Activated CD8-positive, alpha-beta memory T cell treated with anti-CD3 and anti-CD28 coated beads, Interleukin-2, amount 50 U/mL, for 24 hours (primary cell): ENCODE data around the gene ZBTB11.
"Not testable (repeated sequence)": the region's sequence is repeated elsewhere in the genome, so short reads cannot be mapped to it uniquely, and the experiment has no call there.

Experiments
- DNase-seq: peaks from one replicate; pipeline ENCODE4 v3.0.0-alpha.2; 2020; ENCODE audit errors: extremely low read depth

The ZBTB11 gene

DNA sequence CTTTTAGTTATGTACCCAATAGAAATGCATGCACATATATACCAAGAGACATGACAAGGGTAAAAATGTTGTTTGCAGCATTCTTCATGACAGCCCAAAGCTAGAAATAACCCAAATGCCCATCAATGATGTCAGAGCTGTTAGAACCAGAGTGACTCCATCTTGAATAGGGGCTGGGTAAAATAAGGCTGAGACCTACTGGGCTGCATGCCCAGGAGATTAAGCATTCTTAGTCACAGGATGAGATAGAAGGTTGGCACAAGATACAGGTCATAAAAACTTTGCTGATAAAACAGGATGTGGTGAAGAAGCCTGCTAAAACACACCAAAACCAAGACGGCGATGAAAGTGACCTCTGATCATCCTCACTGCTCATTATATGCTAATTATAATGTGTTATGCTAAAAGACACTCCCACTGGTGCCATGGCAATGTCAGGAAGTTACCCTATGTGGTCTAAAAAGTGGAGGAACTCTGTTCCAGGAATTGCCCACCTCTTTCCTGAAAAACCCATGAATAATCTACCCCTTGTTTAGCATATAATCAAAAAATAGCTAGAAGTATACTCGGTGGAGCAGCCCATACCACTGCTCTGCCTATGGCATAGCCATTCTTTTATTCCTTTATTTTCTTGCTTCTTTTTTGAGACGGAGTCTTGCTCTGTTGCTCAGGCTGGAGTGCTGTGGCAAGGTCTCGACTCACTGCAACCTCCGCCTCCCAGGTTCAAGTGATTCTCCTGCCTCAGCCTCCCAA lies 32.9 kb downstream of the ZBTB11 start:
- peak; percentile 8 for DNase-seq

DNA sequence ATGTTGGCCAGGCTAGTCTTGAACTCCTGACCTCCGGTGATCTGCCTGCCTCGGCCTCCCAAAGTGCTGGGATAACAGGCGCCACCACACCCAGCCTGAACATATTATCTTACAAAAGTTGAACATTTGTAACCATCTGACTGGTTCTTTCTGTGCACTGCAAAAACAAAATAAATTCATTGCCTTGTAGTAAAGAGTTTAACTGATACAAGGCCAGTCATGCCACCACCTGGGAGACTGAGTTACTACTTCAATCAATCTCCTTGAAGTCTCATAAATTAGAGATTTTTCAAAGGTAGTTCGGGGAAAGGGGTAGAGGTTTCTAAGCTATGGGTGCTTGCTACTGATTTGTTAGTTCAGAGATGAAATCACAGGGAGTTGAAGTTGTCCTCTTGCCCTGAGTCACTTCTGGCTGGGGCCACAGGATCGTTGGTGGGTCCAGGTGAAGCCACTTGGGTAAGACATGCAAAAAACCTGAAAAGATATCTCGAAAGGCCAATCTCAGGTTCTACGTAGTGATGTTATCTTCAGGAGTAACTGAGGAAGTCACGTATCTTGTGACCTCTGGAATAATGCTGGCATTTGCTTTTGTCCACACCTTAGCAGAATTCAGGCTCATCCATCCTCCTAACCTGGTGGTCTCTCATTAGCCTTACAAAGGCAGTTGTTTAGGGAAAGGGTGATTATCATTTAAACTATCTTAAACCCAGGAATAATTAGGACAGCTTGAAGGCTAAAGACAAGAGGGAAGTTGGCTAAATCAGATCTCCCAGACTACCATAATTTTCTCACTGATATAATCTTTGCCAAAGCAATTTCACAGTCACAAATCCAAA lies 33.7 kb downstream of the ZBTB11 start:
- DNase-seq, result no peak

DNA sequence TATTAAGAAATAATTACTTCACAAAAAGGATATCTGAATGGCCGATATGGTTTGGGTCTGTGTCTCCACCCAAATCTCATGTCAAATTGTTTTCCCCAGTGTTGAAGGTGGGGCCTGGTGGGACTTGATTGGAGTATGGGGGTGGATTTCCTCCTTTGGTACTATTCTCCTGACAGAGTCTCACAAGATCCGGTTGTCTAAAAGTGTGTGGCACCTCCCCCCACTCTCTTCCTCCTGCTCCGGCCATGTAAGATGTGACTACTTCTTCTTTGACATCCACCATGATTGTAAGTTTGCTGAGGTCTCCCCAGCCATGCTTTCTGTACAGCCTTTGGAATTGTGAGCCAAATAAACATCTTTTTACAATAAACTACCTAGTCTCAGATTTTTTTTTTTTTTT lies 34.5 kb downstream of the ZBTB11 start:
- no peak for DNase-seq

DNA sequence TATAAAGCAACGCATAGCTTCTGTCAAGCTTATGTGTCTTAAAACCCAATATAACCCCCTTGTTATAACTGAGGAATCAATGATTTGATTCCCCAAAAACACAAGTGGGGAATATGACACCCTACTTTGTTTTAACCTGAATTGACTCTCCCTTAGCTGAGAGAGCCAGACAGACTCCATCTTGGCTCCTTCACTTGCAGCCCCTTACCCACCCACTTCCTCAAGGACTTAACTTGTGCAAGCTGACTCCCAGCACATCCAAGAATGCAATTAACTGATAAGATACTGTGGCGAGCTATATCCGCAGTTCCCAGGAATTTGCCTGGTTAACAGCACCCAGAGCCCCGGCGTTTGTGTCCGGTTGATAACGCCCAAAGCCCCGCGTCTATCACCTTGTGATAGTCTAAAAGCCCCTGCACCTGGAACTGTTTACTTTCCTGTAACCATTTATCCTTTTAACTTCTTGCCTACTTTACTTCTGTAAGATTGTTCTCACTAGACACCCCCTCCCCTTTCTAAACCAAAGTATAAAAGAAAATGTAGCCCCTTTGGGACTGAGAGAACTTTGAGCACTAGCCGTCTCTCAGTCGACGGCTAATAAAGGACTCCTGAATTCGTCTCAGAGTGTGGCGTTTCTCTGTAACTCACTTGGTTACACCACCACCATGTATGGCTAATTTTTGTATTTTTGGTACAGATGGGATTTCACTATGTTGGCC lies 35.4 kb downstream of the ZBTB11 start:
- not testable (repeated sequence) for DNase-seq

DNA sequence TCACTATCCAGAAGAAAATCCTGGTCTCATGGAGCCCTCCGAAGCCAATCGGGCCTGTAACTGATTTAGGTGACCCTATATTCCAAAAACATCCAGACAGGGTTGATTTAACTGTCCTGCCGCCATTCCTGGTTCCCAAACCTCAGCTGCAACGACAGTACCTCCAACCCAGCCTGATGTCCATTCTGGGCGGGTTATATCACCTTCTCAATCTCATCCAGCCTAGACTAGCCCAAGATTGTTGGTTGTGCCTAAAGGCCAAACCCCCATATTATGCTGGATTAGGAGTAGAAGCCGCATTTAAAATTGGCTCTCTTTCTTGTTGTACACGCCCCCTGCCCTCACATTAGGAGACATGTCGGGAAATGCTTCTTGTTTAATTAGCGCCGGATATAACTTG lies 36.7 kb downstream of the ZBTB11 start:
- DNase-seq, result no peak

DNA sequence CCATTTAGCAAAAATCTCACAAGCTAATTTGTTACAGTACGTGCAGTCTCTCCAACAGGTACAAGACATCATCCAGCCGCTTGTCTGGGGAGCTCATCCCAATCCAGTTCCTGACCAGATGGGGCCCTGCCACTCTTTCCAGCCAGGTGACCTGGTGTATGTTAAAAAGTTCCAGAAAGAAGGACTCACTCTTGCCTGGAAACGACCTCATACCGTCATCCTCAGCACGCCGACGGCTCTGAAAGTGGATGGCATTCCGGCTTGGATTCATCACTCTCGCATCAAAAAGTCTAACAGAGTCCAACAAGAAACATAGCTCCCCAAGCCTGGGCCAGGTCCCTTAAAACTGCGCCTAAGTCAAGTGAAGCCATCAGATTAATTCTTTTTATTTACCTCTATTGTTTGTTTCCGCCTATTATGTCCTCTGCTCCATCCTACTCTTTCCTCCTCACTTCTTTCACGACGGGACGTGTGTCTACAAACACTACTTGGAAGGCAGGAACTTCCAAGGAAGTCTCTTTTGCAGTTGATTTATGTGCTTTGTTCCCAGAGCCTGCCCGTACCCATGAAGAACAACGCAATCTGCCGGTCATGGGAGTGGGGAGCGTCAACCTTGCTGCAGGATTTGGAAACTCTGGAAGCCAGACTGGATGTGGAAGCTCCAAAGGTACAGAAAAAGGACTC lies 37.5 kb downstream of the ZBTB11 start:
- DNase-seq, result no peak

DNA sequence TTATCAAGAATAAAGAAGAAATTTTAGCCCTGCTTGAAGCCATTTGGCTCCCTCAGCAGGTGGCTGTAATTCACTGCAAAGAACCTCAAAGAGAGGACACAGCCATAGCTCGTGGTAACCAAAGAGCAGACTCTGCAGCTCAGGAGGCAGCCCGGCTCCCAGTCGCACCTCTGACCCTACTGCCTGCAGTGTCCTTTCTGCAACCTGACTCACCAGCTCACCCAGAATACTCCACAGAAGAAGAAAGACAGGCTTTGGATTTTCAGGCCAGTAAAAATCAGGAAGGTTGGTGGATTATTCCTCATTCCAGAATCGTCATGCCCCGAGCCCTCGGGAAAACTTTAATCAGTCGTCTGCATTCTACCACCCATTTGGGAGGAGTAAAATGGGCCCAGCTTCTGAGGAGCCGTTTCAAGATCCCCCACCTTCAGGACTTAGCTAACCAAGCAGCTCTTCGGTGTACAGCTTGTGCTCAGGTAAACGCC lies 38.6 kb downstream of the ZBTB11 start:
- DNase-seq, result no peak

DNA sequence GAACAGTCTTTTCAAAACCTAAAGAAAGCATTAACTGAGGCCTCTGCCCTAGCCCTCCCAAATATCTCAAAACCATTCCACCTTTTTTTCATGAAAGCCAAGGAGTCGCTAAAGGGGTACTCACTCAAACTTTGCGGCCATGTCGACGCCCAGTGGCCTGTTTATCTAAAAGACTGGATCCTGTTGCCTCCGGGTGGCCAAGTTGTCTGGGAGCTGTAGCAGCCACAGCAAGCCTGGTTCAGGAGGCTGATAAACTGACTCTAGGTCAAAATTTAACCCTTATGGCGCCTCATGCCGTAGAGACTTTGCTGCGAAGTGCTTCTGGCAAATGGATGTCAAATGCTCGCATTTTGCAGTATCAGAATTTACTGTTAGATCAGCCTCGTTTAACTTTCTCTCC lies 39.5 kb downstream of the ZBTB11 start:
- DNase-seq, result no peak

DNA sequence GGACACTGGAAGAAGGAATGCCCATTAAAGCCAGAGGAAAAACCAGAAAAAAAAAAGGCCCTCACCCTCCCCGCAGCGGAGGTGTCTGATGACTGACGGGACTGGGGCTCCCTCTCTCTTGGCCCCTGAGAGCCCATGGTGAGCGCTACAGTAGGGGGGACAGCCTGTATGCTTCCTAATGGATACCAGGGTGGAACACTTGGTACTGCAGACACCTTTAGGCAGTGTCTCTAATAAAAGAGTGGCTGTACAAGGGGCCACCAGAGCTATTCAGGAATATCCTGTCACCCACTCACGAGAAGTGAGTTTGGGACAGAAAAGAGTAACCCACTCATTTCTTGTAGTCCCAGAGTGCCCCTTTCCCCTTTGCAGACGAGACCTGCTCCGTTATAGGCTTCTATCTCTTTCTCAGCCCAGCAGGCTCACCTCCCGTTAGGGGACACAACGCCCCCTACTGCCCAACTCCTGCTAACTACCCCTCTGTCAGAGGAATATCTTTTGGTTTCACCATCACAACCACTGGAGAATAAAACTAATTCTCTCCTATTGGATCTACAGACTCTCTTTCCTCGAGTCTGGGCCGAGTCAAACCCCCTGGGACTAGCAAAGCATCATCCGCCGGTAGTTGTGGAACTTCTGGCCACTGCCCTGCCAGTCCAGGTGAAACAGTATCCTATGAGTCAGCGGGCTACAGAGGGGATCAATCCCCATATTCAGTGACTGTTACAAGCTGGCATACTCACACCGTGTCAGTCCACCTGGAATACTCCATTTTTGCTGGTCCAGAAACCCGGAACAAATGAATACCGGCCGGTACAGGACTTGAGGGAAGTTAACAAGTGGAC lies 40.8 kb downstream of the ZBTB11 start:
- peak; percentile 7 for DNase-seq

DNA sequence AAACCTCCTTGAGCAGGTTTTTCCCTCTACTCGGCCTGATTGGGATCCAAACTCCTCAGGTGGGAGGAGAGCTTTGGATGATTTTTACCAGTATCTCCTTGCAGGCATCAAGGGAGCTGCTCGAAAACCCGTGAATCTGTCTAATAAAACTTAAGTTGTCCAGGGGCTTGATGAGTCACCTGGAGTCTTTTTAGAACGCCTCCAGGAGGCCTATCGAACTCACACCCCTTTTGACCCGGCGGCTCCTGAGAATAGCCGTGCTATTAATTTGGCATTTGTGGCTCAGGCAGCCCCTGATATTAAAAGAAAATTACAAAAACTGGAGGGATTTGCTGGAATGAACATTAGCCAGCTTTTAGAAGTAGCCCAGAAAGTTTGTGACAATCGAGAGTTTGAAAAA lies 41.6 kb downstream of the ZBTB11 start:
- DNase-seq, result no peak

DNA sequence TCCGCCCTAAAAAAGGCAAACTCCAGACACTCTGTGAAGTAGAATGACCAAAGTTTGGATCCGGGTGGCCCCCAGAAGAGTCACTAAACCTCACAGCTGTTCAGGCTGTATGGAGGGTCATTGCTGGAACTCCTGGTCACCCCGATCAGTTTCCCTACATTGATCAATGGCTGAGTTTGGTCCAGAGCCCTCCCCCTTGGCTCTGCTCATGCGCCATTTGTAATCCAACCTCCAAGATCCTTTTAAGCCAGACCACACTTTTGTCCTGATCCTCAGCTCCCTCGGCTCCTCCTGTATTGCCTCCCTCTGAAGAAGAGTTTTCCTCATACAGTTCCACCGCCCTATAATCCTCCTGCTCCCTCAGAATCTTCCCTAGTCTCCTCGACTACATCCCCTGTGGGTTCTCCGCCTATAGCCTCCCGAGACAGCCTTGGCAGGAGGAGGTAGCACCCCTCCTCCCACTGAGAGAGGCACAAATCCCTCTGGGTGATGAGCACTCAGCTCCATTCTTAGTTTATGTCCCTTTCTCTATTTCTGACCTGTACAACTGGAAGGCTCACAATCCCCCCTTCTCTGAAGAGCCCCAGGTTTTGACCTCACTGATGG lies 42.2 kb downstream of the ZBTB11 start:
- DNase-seq, result no peak

DNA sequence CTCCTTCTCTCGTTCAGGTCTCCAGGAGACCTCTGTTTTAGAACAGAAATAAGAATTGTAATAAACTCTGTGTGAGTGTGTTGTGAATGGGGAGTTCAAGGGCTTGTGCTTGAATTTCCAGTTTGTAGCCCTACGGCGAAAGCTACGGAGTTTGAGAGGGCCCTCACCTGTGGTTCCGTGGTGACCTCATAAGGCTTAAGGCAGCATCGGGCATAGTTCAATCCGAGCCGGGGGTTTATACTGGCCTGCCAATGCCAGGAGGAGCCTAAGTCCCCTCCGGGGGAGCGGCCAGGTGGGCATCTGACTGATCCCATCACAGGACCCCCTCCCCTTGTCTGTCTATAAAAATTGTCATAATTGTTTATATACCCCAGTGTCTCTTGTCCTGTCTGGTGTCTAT lies 43.7 kb downstream of the ZBTB11 start:
- DNase-seq, result no peak

DNA sequence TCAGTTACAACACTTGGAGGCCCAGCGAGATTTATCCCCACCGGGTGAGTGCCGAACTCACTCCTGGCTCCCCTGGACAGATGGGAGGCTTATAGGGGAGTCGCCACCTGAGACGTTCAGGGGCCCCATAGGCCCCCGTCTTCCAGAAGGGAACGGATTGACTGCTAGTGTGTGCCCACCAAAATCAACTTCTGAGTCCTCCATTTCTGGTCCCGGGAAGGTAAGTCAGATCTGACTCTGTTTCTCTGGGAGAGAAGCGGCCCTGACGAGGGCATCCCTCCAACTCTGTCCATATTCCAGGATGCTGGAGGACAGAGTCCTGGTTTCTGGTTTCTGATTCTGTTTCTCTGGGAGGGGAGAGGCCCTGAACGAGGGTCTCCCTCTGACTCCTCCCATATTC lies 44.3 kb downstream of the ZBTB11 start:
- no peak for DNase-seq

DNA sequence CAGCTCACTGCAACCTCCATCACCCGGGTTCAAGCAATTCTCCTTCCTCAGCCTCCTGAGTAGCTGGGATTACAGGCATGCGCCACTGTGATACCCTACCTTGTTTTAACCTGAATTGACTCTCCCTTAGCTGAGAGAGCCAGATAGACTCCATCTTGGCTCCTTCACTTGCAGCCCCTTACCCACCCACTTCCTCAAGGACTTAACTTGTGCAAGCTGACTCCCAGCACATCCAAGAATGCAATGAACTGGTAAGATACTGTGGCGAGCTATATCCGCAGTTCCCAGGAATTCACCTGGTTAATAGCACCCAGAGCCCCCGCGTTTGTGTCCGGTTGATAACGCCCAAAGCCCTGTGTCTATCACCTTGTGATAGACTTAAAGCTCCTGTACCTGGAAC lies 45.0 kb downstream of the ZBTB11 start:
- not testable (repeated sequence) for DNase-seq

DNA sequence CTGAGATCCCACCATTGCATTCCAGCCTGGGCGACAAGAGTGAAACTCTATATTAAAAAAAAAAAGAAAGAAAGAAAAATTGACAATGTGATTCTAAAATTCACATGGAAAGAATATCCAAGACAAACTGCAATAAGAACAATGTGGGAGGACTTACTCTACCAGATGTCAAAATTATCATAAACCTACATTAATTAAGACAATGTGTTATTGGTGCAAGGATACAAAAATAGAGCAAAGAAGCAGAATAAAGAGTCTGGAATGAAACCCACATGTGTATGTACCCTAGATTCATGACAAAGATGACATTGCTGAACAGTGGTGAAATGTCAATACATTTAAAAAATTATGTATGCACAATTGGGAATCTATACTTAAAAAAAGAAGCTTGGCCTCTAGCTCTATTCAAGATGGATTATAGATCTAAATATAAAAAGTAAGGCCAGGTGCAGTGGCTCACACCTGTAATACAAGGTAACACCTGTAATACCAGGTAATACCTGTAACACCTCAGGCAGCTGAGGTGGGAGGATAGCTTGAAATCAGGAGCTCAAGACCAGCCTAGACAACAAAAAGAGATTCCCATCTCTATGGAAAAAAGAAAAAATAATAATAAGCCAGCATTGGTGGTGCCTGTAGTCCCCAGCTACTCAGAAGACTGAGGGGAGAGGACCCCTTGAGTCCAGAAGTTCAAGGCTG lies 45.7 kb downstream of the ZBTB11 start:
- DNase-seq, result no peak

DNA sequence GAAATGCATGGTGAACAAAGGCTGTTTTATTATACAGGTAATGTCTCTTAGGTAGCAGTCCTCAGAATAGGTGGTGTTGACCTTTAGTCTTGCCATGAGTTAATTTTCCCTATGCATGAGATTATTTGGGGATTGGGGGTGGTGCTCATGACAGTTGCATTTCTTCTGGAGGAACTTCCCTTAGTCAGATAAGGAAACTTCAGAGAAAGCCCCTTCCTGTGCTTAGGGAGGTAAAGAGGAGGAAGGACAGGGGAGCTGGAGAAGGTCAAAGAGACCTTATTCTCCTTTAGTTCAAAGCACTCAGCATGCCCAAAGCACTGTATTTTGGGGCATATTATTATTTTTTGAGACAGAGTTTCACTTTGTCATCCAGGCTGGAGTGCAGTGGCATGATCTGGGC lies 47.7 kb downstream of the ZBTB11 start:
- DNase-seq, result no peak

DNA sequence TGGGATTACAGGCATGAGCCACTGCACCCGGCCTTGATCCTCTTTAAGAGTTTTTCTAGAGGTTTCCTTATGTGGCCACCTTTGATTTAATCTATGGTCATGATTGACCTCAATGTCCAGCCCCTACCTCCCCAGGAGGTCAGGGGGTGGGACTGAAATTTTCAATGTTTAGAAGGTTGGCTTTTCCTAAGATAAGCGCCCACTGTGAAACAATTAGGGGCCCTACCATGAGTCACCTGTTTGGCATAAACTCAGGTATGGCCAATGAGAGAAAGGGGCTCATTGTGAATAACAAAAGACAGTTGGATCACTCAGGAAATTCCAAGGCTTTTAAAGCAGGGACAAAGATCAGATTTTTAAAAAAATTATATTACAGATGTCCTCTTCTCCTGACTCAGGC lies 51.1 kb downstream of the ZBTB11 start:
- DNase-seq, result no peak

DNA sequence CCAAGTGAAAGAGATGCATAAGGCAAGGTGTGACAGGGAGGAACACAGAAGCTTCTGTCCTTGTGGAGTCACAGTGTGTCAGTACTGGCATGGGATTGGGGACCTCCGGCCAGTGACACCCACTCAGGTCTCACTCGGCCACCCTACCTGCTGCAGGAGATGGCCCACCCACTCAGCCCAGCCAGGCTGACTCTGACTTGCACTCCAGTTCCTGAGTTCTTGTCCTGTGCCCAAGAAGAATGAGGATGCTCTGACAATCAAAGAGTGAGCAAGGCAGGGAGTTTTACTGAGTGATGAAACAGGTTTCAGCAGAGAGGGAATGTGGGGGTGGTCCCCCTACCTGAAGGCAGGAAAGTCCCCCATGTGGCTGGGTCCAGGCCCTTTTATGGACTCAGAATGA lies 52.1 kb downstream of the ZBTB11 start:
- DNase-seq, result no peak

DNA sequence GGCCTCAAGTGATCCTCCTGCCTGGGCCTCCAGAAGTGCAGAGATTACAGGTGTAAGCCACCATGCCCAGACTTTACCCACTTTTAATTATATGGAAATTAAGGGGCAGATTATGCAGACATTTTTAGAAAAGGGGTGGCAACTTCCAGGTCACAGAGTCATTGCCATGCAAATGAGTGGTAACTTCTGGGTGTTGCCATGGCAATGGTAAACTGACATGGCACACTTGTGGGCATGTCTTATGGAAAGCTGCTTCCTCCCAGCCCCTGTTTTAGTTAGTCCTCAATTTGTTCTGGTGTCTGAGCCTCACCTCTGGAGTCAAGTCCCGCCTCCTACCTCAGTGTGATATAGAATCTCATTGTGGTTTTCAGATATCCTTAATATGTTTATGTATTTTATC lies 53.3 kb downstream of the ZBTB11 start:
- no peak for DNase-seq

DNA sequence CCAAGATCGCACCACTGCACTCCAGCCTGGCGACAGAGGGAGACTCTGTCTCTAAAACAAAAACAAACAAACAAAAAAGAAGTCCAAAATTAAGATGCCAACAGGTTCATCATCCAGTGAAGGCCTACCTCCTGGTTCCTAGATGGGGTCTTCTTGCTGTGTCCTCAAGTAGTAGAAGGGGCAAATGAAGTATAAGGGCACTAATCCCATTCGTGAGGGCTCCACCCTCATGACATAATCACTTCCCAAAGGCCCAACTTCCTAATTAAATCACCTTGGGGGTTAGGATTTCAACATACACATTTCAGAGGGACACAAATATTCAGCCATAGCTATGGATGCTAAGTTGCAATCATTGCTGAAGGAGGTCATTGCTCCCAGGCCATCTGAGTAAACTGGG lies 57.2 kb downstream of the ZBTB11 start:
- no peak for DNase-seq
